Uterus (tissue), 4 donors: ENCODE data around the gene PTHLH. TPM values are rescaled to one million over a fixed set of nuclear protein-coding genes. Genes with fewer than 3 reads are reported as not detected.

Experiments
- DNase-seq, 2 donors: peaks; one replicate each; pipeline ENCODE4 v3.0.0-alpha.2; 2019 to 2020
- H3K27ac ChIP-seq, 2 donors: fragments of 200-600 bp; sonication (generic); 1 replicate in 1 of 2; 2 replicates in 1 of 2; pipeline ENCODE4 v1.5.1; 2016 to 2018
- H3K27me3 ChIP-seq, 2 donors: fragments of 200-600 bp; sonication (generic); one replicate each; pipeline ENCODE4 v1.5.1; 2018 to 2019; ENCODE audit warnings: control low read depth in 1 of 2
- H3K36me3 ChIP-seq, 2 donors: fragments of 200-600 bp; sonication (generic); one replicate each; pipeline ENCODE4 v1.5.1; 2019; ENCODE audit warnings: control low read depth in 1 of 2
- H3K4me1 ChIP-seq, 2 donors: fragments of 200-600 bp; sonication (generic); one replicate each; pipeline ENCODE4 v1.5.1; 2018 to 2019; ENCODE audit warnings: control low read depth in 1 of 2
- H3K4me3 ChIP-seq, 2 donors: fragments of 200-600 bp; sonication (generic); 1 replicate in 1 of 2; 2 replicates in 1 of 2; pipeline ENCODE4 v1.5.1; 2018 to 2019; ENCODE audit warnings: mild to moderate bottlenecking in 1 of 2
- H3K9me3 ChIP-seq, 2 donors: fragments of 200-600 bp; sonication (generic); one replicate each; pipeline ENCODE4 v1.5.1; 2019; ENCODE audit warnings: control low read depth in 1 of 2
- CTCF ChIP-seq, 4 experiments: fragments of 200-600 bp in 2 of 4; fragments of 450-650 bp in 2 of 4; sonication (generic) in 2 of 4; IDR thresholded peaks; one replicate each; pipeline ENCODE4 v1.5.1; 2016 to 2019; ENCODE audit warnings: antibody characterized with exemption in 4 of 4, mild to moderate bottlenecking in 2 of 4, moderate library complexity in 1 of 4
- POLR2A ChIP-seq, 2 donors: fragments of 450-650 bp; IDR thresholded peaks; one replicate each; pipeline ENCODE4 v1.6.1; 2016; ENCODE audit warnings: antibody characterized with exemption in 2 of 2, mild to moderate bottlenecking in 1 of 2, moderate library complexity in 1 of 2
- intact Hi-C: fragments of 100-400 bp; cut with DNase I; formaldehyde crosslinking; loops from one replicate; pipeline ENCODE4 v1.15.1; 2023; ENCODE audit warnings: low total_unique reads
- total RNA-seq, 4 donors: library from RNA; depleted of rRNA in 3 of 4; stranded (reverse); fragments of >200 nt in 3 of 4; gene quantifications; one replicate each; pipeline versions ENCODE4 v1.1.0 to v1.2.4, GENCODE V29; 2014 to 2023
- donor health status: DM: yes; HTN: yes; CAD: no.

PTHLH gene
- total RNA-seq, result 1 to 10 TPM in 2 of 4 donors, not detected in 2; 1.5 to 2.4 TPM

GRCh38 chr12:27972721-27973120 is at the start of gene PTHLH:
PTHLH (minus strand) TSS chr12:27972733; CDS start chr12:27969494, 3,239 bp downstream.
- intact Hi-C loops, result no loop called here
- Histone ChIP-seq H3K27me3 (no peaks in the 10 kb centered on the region), H3K27ac (no peak within 1 kb of the TSS), H3K36me3 (no peaks in the 10 kb centered on the region), H3K4me1 (peaks cover 0 to 7% of the 10 kb centered on the region in 2 donors), H3K4me3 (no peak within 1 kb of the TSS), H3K9me3 (no peaks in the 10 kb centered on the region)
- DNase-seq, result no peak
- TF ChIP-seq POLR2A (IDR thresholded peaks at IDR 0.05), result no peak
- TF ChIP-seq CTCF (IDR thresholded peaks at IDR 0.05), result no peak

DNA sequence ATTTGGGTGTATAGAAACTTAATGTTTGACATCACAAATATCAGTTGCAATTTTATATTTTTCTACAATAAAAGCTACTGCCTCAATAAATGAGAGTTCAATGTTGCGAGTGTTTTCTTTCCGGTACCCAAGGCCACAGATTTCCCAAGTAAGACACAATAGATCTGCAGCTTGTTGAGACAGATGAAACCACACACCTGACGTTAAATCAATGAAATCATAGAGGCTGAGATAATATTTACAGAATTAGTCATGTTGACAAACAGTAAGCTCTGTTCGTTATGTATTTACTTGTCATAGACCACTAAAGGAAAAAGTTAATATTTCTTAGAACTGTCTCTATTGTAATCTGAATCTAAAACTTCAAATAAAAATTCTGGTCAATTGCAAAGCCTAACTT is 49.2 kb upstream of the PTHLH start:
- H3K27ac ChIP-seq, result no peak overlapping the region
- H3K9me3 ChIP-seq, result no peaks in the 10 kb centered on the region
- DNase-seq, result no peak
- H3K36me3 ChIP-seq, result no peaks in the 10 kb centered on the region
- intact Hi-C loops, result no loop called here
- no peaks in the 10 kb centered on the region for H3K4me1 ChIP-seq
- TF ChIP-seq CTCF (IDR thresholded peaks at IDR 0.05) (no peak), POLR2A (IDR thresholded peaks at IDR 0.05) (no peak)
- no peaks in the 10 kb centered on the region for H3K27me3 ChIP-seq
- no peak overlapping the region for H3K4me3 ChIP-seq

GRCh38 chr12:28017873-28018255 is 45.3 kb upstream of the PTHLH start:
- Histone ChIP-seq H3K4me3 (no peak overlapping the region), H3K4me1 (no peaks in the 10 kb centered on the region), H3K27ac (no peak overlapping the region), H3K9me3 (no peaks in the 10 kb centered on the region), H3K27me3 (no peaks in the 10 kb centered on the region), H3K36me3 (no peaks in the 10 kb centered on the region)
- intact Hi-C loops, result no loop called here
- no peak for DNase-seq
- TF ChIP-seq POLR2A (IDR thresholded peaks at IDR 0.05) (no peak), CTCF (IDR thresholded peaks at IDR 0.05) (no peak)

DNA sequence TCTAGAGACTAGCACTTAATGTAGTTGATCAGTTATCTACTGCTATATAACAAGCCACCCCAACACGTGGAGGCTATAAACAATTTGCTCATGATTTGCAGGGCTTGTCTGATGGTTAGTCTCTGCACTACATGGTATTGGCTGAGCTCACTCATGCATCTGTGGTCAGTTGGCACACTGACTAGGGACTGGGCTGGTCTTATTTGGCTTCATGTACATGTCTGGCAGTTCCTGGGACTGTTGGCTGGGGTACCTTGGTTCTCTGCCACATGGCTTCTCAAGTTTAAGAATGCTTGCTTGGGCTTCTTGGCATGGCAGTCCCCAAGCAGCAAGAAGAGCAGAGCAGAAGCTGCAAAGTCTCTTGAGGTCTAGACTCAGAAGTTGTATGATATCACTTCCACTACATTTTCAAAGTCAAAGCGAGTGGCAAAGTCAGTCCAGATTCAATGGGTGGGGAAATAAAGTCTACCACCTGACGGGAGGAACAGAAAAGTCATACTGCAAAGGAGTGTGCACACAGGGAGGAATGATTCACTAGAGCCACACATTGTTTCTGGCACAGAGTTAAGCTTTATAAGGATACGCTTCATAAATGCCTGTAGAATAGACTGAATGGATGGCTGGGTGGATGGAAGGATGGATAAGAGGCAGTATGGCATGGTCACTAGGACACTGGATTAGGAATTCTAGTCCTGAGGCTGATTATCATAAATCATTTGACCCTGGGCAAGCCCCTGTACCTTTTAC is 44.8 kb upstream of the PTHLH start:
- H3K27me3 ChIP-seq, result no peaks in the 10 kb centered on the region
- DNase-seq, result no peak
- no peak overlapping the region for H3K27ac ChIP-seq
- H3K36me3 ChIP-seq, result no peaks in the 10 kb centered on the region
- intact Hi-C loops, result no loop called here
- TF ChIP-seq POLR2A (IDR thresholded peaks at IDR 0.05), result no peak
- TF ChIP-seq CTCF (IDR thresholded peaks at IDR 0.05), result no peak
- H3K4me1 ChIP-seq, result no peaks in the 10 kb centered on the region
- H3K4me3 ChIP-seq, result no peak overlapping the region
- no peaks in the 10 kb centered on the region for H3K9me3 ChIP-seq

DNA sequence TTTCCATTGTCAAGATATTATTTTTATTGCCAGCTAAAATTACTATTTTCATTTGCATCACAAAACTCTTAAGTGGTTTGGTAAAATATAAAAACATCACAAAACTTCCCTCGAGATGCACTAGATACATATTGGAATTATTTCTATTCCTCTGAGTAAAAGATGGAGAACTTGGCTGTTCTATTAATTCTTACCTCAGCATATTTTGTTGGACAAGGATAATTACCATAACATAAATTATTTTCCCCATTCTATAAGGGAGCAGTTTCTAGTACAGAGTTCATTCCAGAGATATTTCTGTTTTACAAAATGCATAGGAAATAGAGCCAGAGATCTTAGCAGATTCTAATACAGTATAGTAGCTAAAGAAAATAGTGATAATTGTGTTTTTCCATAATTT is 42.6 kb upstream of the PTHLH start:
- H3K36me3 ChIP-seq, result no peaks in the 10 kb centered on the region
- no peaks in the 10 kb centered on the region for H3K27me3 ChIP-seq
- TF ChIP-seq CTCF (IDR thresholded peaks at IDR 0.05), result no peak
- no peak for TF ChIP-seq POLR2A (IDR thresholded peaks at IDR 0.05)
- no peak for DNase-seq
- no peaks in the 10 kb centered on the region for H3K9me3 ChIP-seq
- no peak overlapping the region for H3K27ac ChIP-seq
- no peak overlapping the region for H3K4me3 ChIP-seq
- intact Hi-C loops, result no loop called here
- no peaks in the 10 kb centered on the region for H3K4me1 ChIP-seq
